HG02973 (cell line): Measurements from ENCODE around the gene DCUN1D4.

ENCODE experiments used
- ATAC-seq: cut with Tn5 transposase; IDR thresholded peaks from one replicate; pipeline ENCODE4 v1.9.1; 2021; ENCODE audit warnings: moderate library complexity; ENCODE audit not compliant: unreplicated experiment

DCUN1D4 gene

DNA sequence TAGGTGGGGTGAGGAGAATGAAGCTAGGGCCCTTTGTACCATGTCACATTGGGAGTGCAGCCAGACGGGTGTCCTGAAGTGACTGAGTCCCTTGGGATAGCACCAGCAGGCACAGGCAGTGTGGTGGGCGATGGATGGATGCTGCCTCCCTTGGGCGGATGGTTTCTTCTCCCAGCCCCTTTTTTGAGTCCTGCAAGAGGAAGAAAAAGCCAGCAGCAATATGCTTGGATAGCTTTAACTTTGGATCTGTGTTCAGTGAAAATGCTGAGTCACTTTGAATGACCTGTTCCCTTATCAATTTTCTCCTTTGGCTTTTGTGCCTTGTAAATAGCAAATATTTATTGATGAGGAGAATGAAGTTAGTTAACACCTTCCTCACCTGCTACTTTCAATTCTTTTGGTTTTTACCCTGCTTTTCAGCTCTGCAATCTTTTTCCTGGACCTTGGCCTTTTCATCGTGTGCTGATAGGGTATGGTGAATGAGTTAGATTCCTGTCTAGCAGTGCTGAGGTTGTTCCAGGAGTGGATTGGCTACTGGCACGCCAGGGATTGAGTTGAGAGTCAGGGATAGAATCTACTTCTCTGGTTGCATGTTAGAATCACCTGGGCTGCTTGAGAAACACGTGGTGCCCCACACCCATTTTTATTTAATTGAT is 10.2 kb downstream of the DCUN1D4 start:
- no peak for ATAC-seq

DNA sequence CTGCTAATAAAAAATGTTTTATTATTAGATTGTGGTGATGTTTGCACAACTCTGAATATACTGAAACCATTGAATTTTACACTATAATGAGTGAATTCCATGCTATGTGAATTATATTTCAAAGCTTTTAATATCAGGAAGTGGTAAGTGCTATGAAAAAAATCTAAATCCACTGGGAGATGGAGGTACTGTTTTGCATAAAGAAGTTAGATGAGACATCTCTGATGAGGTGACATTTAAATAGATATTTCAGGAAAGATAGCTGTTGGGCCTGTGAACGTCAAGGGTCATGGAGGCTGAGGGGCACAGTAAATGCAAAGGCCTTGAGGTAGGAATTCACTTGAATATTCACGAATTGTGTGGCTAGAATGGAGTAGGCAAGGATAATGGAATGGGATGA is 12.3 kb downstream of the DCUN1D4 start:
- no peak for ATAC-seq

DNA sequence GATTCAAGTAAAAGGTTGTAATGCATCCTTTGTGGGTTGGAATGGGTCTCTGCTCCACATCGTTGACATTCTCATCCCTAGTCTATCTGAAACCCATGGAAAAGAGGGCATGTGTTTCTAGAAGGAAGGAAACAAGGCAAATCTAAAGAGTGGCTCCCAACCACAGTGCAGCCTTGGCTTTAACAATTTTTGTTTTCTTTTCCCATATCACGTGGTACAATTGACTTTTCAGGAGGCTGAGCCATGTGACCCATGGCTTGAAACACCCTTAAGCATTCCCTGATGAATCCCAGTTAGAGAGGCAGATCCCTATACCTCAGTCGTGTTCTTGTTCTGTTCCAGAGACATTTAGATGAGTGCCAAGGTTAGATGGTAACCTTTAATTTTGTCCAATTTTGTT is 12.8 kb downstream of the DCUN1D4 start:
- no peak for ATAC-seq

DNA sequence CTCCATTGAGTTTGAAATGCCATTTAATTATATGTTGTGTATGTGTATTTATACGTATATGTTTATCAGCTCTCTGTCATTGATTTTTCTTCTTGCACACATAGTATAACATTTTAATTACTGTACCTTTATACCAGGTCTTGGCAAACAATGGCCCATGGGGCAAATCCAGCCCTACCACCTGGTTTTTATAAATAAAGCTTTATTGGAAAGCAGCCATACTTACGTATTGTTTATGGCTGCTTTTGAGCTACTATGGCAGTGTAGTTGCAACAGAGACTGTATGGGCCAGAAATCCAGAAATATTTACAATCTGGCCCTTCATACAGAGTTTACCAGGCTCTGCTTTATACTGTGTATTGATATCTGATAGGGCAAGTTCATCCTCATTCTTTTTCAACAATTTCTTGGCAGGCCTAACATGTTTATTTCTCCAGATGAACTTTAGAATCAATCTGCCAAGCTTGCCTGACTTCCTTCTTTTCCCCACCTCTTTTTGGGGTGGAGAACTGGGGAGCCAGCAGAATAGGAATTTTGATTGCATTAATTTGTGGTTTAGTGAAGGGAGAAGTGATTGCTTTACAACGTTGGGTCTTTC is 15.8 kb downstream of the DCUN1D4 start:
- no peak for ATAC-seq

DNA sequence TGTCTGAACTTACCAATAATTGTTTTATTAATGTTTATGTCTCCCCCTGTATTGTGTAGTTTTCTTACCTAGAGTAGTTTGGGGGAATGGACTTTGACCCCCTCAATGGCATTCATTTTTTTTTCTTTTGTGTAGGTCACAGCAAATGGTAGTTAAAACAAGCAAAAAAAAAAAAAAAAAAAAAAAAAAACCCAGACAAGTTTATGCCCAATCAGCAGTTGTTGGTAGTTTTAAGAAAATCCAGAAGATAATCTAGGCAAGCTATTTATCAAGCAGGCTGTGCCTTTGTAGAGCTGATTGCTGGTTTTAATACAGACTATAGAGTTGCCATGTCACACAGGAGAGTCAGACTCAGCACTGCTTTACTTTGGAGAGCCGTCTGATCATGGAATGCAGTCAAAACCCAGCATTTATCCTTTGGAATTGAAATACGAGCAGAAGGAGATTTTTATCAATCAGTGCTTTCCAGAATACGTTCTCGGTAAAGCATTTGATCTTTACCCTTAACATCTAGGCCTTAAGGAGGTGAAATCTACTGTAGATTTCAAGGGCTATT is 16.6 kb downstream of the DCUN1D4 start:
- no peak for ATAC-seq

DNA sequence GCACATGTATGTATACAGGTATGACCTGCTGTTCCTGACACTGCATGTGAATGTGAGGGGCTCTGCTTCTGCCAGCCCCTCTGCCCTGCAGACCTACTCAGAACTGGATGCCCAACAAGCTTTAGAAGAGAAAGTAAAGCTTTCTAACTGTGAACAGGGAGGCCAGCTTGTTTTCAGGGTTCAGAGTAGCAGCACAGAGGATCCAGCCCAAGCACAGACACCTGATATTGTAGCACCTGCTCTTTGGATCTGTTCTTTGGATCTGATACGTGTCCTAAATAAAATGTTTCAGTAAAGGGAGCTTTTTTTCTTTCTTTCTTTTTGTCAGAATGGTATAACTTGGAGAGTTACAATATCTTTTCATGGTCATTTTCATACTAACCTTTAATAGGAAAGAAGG is 19.2 kb downstream of the DCUN1D4 start:
- ATAC-seq = no peak

DNA sequence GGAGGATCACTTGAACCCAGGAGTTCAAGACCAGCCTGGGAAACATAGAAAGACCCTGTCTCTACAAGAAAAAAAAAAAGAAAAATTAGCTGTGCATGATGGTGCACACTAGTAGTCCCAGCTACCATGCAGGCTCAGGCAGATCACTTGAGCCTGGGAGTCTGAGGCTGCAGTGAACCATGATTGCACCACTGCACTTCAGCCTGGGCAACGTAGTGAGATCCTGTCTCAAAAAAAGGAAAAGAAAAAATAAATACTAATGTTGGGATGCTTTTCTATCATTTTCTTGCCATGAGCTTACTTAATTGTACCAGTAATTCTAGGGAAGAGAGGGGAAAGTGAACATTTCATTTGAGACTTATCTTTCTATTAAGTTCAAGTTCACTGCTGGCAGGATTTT is 19.8 kb downstream of the DCUN1D4 start:
- ATAC-seq = no peak

DNA sequence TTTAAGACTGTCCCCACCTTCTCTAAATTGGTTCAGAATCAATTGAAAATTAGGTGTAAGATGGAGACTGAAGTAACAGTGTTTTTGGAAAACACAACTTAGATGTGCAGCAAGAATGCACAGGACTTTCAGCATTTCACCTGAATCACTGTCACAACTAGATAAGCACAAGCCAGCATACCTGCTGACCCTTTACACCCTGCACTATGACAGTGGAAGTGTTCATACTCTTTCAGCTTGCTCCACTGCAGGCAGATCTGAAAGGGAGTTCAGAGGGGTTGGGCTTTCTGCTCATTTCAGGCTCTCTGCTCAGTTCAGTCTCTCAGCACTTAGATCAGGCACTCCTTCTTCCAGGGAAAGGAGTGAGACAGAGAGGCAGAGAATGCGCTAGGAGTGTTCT is 22.8 kb downstream of the DCUN1D4 start:
- ATAC-seq = no peak

DNA sequence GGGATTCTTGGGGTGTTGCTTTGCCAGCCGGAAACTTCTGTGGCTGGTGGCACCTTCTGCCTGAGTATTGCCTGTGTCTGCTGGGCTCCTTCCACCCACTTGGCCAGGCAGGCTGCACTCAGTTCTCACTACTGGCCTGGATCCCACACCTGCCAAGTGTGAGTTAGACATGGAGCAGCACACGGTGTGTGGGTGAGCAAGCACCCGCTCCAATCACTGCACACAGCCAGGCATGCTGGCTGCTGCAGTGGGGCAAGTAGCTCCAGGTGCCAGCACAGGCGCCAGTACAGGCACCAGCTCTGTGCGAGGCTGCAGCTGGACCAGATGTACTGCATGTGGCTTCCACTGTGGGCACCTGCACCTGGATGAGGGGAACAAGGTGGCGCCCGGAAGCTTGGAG is 23.9 kb downstream of the DCUN1D4 start:
- no peak for ATAC-seq

DNA sequence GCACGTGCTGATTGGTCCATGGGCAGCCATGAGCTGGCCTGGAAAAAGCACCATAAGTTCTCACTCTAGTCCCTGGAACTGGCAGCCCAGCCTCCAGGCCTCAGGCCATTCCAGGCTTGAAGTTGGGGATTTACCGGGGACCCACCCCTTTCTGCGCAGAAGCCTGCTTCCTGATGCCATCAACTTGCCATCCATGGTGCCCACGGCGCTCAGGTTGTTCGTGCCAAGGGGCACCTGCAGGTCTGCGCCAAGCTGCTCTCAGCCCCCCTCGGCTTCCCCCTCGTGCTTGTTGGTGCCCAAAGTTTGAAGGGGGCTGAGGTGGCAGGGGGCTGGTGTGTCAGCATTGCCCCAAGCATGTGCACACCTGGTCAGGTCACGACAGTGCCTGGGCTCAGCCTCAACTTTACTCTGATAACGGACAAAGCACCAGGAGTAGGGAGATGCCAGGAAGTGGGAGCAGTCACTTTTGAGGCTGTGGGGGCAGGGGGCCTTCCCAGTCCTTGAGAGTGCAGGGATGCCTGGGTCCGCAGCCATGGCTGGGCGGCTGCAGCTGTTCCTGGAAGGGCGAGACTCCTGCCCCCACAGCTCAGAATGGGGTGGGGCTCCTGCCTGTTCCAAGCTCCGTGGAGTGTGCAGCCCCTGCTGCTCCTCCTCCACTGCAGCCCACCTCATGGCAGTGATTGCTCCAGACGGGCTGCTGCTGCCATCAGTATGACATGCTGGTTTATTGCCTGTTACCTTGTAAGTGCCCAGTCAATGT is 24.9 kb downstream of the DCUN1D4 start:
- no peak for ATAC-seq

DNA sequence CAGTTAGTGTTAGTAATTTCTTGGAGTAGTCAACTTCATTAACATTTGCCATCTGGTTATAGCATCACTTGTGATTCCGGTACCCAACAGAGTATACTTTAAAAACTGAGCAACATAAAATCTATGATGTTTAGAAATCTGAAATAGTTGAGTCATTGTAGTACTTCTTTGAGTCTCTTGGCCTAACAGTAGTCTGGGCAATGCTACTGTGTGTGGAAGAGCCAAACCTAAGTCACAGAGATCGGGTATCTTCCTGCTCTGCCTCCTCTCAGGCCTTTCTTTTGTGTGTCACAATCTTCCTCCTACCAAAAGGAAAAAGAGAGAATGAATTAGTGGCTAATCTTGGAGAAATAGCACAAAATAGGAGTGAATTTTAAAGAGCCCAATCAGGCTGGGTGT is 25.5 kb downstream of the DCUN1D4 start:
- no peak for ATAC-seq

DNA sequence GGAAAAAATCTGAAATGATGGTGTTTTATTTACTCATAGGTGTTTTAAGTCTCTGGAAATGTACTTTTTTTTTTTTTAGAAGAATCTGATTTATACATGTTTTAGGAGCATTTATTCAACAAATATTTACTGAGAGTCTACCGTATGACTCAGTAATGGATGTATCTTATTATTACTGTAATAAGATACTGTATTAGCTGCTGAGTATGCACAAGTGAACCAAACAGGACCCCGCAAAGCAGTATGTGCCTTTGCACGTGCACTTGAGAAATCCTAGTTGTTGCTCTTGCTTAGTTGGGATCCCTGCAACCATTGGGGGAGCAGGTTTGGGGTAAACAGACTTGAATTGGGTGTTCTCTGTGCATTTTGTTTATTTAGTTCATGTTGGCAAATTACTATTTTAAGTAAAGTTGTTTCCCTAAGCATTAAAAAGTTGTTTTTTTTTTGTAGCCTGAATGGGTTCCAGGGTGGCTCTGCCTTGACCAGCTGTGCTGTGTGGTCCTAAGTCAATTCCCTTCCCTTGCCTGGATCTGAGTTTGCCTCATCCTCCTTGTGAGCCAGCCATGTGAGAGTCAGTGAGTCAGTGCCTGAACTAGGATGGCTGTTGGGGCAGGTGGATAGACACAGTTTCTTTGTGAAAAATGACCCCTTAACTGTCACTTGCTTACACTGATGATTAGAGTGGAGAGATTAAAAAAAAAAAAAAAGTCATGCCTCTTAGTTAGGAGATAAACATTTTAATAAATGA is 27.7 kb downstream of the DCUN1D4 start:
- no peak for ATAC-seq

DNA sequence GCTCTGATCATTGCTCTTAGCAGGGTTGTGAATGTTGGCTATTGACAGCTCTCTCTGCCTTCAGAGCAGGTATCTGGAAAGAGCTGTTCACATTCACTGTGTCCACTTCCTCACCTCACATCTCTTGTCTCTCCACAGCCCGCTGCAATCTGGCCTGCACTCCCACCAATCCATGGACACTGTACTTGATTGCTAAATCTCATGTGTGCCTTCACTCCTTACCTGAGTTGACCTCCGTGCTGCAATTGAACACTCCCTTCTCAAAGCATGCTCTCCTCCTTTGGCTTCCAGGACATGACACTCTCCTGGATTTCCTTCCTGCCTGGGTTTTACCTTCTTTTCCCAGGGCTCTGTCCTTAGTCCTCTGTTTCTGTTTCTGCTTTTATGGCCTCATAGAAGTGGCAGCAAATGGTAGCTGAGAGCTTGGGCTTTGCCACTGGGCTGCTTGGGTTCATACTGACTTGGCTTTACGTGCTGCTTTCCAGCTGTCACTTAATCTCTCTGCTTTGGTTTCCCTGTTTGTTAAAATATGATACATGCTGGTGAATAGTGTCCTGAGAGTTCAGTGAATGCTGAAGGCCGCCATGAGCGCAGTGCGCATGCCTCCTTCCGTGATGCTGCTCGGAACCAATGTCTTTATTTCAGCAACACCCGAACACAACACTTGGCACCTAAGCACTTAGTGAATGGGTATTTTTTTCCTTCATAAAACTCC is 29.5 kb downstream of the DCUN1D4 start:
- ATAC-seq = no peak

DNA sequence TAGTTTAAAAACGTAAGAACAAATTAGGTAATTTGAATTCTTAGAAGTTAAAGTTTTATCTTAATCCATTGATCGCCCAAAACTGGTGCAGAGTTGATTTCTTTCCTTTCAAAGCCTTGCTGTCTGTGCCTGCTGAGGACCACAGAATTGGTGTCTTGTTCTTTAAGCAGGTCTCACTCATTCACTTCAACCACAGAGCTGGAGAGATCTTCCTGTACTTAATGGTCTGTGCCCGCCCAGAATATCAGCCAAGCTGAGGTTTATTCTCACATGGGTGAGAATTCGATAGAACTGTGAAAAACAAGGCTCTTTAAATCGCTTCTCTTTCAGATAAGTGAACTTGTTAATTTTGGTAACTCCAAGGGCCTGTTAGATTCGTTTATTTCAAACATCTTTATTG is 31.6 kb downstream of the DCUN1D4 start:
- ATAC-seq = no peak

DNA sequence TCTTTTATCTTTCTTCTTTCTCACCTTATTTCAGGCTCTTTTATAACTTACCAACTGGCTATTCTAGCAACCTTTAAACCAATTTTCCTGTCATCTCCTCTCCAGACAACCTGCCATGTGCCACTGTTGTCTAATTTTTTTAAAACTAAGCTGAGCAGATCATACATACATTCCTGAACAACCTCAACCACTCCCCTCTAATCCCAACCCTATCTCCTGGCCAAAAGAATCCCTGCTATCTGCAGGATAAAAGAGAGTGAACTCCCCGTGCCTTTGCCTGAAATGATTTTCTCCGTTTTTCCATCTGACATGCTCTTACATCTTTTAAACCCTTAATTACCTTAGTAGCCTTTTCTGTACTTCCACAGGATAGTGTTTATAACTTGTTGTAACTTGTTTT is 35.5 kb downstream of the DCUN1D4 start:
- no peak for ATAC-seq

DNA sequence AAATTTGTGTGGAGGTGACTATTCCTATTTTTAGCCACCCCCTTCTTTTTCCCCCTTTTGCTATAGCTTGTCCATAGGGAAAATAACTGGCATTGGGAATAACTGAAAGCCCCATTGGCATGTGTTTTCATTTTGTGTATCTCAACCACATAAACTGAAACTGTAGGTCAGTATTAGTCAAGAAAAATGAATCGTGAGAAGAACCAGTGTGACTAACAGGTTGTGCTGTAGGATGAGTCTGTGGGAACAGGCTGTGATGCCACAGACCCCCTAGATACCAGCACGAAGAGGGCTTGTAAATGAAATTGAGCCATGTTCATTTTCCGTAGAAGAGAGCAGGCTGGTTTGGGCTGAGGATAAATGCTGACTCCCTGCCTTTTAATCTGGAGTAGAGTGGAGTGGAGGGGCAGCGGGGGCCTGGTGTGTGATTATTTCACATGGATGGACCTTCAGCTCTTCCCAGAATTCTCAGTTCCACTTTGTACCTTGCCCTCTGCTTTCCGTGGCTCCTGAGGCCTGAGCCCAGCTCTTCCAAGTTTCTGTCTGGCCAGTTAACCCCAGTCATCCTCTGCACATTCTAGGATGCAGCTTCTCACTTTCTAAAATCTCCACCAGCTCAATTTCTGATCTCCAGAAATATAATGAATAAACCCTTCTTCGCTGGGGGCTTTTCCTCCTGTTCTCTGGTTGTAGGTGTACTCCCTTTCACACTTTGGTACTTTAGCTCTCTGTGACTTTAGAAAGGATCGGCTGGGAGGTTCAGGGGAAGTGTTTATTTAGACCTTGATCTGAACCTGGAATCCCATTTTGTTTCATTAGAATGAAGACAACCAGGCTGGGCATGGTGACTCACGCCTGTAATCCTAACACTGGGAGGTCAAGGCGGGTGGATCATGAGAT is 37.3 kb downstream of the DCUN1D4 start:
- no peak for ATAC-seq

DNA sequence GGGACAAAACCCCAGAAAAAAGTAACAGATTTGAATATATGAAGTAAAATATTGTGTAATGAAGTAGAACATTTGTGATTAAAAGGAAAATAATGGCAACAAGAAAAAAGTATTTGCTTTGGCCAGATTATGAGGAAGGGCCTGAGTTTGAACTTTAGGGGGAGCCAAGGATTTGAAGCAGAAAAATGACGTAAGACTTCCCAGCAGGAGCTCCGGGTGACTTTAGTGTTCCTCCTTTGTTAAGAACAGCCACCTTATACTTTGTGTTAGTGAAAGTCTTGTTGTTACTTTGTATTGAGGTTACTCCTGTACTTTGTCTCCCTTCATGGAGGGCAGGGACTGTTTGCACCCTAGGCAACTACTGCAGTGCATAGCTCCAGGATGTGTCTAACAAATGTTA is 41.1 kb downstream of the DCUN1D4 start:
- ATAC-seq = no peak

DNA sequence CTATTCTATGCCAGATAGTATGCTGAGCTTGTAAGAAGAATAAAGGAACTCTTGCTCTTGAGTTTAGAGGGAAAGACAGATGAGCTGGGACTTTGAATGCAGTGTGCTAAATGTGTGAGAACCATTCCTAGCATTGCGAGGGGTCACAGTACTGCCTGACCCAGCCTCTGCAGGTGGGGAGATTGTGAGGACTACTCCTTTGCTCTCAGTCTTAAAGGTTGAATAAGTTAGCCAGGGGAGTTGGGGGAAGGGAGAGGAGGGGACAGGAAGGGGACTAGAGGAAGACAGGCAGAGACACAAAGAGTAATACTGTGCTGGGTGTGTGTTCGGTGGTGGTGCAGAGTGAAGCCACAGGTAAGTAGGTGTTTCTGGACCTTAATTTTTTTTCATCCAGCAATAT is 41.7 kb downstream of the DCUN1D4 start:
- no peak for ATAC-seq

DNA sequence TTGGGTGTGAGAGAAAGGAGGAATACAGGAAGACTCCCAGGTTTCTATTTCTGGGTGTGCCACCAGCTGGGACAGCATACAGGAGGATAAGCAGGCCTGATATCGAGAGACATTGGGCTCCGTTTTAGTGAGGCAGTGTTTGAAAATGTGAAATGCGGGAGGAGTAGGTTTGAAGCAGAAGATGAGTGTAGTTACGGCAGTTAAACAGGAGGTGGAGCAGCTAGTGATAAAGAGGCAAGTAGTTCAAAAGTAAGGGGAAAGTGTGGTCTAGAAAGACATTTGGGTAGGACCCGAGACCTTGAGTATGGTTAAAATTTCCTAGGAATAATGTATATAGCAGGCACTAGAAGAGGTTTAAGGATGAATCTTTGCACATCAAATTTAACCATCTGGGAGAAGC is 42.4 kb downstream of the DCUN1D4 start:
- no peak for ATAC-seq

DNA sequence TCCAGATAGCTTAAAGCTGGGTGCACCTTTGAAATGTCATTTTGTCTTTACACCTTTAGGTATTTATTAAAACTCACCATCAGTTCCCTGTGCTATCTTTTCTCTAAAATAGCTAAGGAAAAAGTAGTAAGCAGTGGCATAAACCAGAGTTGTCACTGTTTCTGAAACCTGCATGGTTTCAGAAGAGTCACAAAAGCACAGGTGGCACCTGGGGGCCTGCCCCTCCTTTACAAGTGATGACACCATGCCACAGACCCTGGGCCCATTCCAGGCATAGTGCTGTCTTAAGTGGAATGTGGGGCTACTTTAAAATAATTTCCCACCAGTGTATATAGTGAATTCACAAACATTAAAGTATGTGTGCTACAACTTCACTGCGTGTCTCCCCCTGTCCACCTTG is 47.8 kb downstream of the DCUN1D4 start:
- no peak for ATAC-seq
